ENCODE results near the gene FGGY. TPM values are rescaled to one million over a fixed set of nuclear protein-coding genes. Genes with fewer than 3 reads are reported as not detected.

FGGY gene
- total RNA-seq, 1 experiment from 2014 or later, result 14.6 TPM

GRCh38 chr1:59309392-59309791 is 12.5 kb downstream of the FGGY start:
- Histone ChIP-seq H2AFZ (ENCODE audit: low read length) (no peak overlapping the region), H3K4me2 (ENCODE audit: insufficient read depth, insufficient read length, low read length) (no peak overlapping the region), H3K27ac (ENCODE audit: insufficient read length, low read depth, low read length) (no peak overlapping the region), H3K27me3 (ENCODE audit: insufficient read depth, low read length) (no peaks in the 10 kb centered on the region), H3T11ph (ENCODE audit: low read length) (no peak overlapping the region), H3K4ac (ENCODE audit: low read depth, low read length) (no peak overlapping the region), H4K5ac (ENCODE audit: insufficient read length, low read depth, low read length) (no peak overlapping the region), H3K56ac (ENCODE audit: insufficient read length, low read depth, low read length) (no peak overlapping the region), H3K9ac (ENCODE audit: extremely low read depth, insufficient read length, low read length) (no peak overlapping the region), H2BK15ac (ENCODE audit: low read depth, low read length) (no peak overlapping the region), H4K91ac (ENCODE audit: insufficient read length, low read depth, low read length) (no peak overlapping the region), H3K9me3 (ENCODE audit: control insufficient read depth, low read depth, low read length) (no peaks in the 10 kb centered on the region), H4K8ac (replicated peaks; ENCODE audit: insufficient read length, low read depth, low read length) (no peak overlapping the region), H3K14ac (ENCODE audit: insufficient read depth, low read length) (no peak overlapping the region), H2BK12ac (ENCODE audit: insufficient read length, low read depth, low read length) (no peak overlapping the region), H3K18ac (ENCODE audit: insufficient read length, low read depth, low read length) (no peak overlapping the region), H3K23me2 (ENCODE audit: insufficient read length, low read depth, low read length, poor library complexity, severe bottlenecking) (no peaks in the 10 kb centered on the region), H3K79me1 (ENCODE audit: insufficient read depth, low read depth, low read length, poor library complexity, severe bottlenecking) (no peaks in the 10 kb centered on the region), H4K20me1 (ENCODE audit: control insufficient read depth, insufficient read depth, insufficient read length) (no peaks in the 10 kb centered on the region), H2AK5ac (ENCODE audit: insufficient read length, low read length) (no peak overlapping the region), H2BK5ac (ENCODE audit: insufficient read length, low read length) (no peak overlapping the region), H2BK120ac (ENCODE audit: low read depth, low read length, poor library complexity, severe bottlenecking) (no peak overlapping the region), H3K23ac (ENCODE audit: insufficient read length, low read depth, low read length) (no peak overlapping the region), H3K4me1 (ENCODE audit: insufficient read depth, low read length) (peaks cover 4% of the 10 kb centered on the region; the same call in 1 of the 2 replicates), H3K79me2 (ENCODE audit: insufficient read depth, low read length) (no peaks in the 10 kb centered on the region), H2BK20ac (ENCODE audit: low read depth, low read length, poor library complexity, severe bottlenecking) (no peak overlapping the region)
- DNase-seq, result no peak
- H3K4me1 Mint-ChIP-seq, result peaks cover 18 to 22% of the 10 kb centered on the region in 2 experiments
- no peak overlapping the region for H3K4me3 Mint-ChIP-seq
- peaks cover 12% of the 10 kb centered on the region in 2 experiments; a peak in 4 of 5 replicates for H3K9me3 Mint-ChIP-seq
- H3K27ac Mint-ChIP-seq, result peak overlapping the region in 1 of 3 experiments; percentile 65; a peak in 1 of 7 replicates
- no peak for TF ChIP-seq CTCF (conservative IDR thresholded peaks at IDR 0.05)
- H3K27me3 Mint-ChIP-seq (ENCODE audit: low read depth), result no peaks in the 10 kb centered on the region
- H3K36me3 Mint-ChIP-seq (ENCODE audit: insufficient read depth in 1 of 3, low read depth in 3 of 3), result peaks cover 0 to 25% (median 5%) of the 10 kb centered on the region in 3 experiments; a peak in 5 of 7 replicates
- no CpG with 5 or more reads among the region's 5 CpGs for WGBS (ENCODE audit: extremely low coverage, insufficient read length, low lambda C conversion rate)
